ENCODE results near the gene PIP4K2A.

GRCh38 chr10:22609719-22610465, 104.5 kb downstream of the PIP4K2A start:
- TF ChIP-seq CTCF (IDR thresholded peaks at IDR 0.05) = no peak
- TF ChIP-seq POLR2A (IDR thresholded peaks at IDR 0.05) = no peak
